GM21390 (cell line): ENCODE measurements around the gene SDS.

Source experiments
- ATAC-seq: cut with Tn5 transposase; IDR thresholded peaks from one replicate; pipeline ENCODE4 v1.9.1; 2021; ENCODE audit not compliant: unreplicated experiment

The SDS gene

DNA sequence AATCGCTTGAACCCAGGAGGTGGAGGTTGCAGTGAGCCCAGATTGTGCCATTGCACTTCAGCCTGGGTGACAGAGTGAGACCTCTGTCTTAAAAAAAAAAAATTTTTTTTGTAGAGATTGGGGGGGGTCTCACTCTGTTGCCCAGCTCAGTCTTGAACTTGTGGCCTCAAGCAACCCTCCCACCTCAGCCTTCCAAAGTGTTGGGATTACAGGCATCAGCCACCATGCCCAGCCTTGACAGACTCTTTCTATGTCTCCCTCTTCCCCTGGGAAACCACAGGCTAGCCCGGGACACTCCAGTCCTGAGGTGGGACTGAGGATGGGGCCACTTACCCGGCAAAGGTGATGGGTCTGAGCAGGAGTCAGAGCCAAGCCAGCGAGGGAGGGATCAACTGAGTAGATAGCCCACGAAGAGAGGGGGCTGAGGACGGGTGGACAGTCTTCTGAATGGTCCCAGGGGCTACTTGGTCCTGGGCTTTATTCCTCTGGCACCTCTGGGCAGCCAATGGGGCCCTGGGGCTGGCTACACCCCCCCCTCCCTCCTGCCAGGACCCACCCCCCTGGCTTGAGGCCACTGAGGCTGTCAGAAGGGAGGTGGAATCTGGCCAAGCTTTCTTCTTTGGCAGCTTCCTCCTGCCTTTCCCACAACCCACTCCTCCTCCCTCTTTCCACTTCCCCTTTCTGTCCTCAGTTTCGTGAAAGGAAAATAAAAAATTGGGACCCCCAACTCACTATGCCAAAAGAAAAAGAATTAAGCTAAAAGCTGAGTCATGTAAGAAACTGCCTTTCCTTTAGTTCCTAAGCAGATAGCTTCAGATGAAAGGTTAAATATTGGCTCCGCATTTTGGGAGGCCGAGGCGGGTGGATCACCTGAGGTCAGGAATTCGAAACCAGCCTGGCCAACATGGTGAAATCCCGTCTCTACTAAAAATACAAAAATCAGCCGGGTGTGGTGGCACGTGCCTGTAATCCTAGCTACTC is at the start of gene SDS:
SDS (minus strand) TSS at position 453 of the 981 bp plus-strand sequence. CDS start 4,179 bp downstream, outside the sequence.
- no peak for ATAC-seq

GRCh38 chr12:113453330-113453729 is 49.6 kb upstream of the SDS start:
- ATAC-seq = no peak

DNA sequence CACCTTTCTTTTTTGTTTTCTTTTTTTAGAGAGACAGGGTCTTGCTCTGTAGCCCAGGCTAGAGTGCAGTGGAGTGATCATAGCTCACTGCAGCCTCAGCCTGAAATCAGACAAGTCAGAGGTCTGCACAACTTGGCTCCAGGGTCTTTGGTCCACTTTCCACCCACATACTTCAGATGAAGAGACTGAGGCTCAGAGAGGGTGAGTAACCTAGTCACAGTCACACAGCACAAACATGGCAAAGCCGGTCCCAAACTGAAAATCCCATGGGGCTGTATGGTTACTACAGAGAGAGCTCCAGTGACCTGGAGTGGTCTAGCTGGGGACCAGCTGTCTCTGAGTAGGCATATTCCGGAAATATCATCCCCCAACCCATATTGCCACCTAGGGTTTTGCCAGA is 48.8 kb upstream of the SDS start:
- ATAC-seq = no peak

DNA sequence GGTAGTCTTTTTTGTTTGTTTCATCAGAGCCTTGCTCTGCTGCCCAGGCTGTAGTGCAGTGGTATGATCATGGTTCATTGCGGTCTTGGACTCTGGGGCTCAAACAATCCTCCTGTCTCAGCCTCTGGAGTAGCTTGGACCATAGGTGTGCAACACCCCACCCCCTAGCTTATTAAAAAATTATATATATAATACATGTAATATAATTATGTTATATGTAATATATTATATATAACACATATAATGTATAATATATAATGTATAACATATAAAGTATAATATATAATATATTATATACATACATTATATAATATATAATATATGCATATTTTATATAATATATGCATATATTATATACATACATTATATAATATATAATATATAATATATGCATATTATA is 46.2 kb upstream of the SDS start:
- no peak for ATAC-seq

DNA sequence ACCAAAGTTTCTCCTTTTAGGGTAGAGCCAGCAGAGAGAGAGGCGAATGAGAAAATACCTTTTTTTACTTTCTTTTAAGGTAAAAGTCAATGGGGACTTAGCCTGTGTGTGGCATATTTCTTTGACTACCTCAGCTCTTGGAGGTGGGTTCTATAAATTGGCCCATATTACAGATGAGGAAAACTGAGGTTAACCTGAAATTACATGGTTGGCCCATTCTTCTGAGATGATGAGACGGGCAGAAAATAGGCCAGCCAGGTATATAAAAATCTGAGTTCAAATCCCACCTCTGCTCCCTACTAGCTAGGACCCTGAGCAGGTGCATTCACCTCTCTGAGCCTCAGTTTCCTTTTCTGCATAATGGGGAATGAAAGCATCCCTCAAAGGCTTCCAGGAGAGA is 45.6 kb upstream of the SDS start:
- ATAC-seq = no peak

DNA sequence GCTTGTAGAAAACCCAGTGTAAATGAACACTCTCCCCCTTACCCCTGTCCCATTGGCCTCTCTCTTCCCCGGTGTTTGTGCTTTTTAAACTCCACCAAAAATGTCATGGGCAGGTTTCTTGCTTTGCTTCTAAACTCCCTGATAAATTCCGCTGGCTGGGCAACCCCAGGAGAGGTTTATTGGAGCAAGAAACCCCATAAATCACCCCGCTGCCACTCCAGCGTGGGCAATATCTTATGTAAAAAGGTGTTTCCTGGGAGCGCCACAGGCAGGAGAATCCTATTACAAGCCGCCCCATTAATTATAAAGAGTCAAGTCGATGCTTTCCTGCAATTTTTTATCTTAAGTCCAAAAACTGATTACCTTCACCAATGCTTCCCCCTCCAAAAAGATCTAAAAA is 45.2 kb upstream of the SDS start:
- ATAC-seq = no peak

GRCh38 chr12:113445544-113446171 is 42.0 kb upstream of the SDS start:
- no peak for ATAC-seq

DNA sequence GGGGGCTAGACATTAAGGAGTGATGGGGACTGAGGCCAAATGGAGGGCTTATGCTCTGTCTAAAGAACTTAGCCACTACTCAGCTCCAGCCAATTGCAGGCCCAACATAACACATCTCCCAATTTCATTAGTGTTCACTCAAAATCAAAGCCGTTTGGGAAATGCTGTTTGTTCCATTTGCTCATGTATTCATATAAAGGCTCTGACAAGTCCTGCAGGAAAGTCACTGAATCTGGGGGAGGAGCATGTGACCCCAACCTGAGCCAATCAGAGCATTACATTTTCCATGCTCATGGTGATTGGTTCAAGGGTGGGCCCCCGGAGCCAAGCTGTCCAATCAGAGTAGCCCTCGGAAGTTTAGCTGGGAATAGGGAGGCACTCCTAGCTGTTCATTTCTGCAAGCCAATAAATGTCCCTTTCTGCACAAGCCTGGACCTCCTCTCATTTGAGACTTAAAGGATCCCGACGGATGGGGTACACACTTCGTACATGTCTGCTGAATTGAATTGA is 39.4 kb upstream of the SDS start:
- no peak for ATAC-seq

GRCh38 chr12:113440947-113441782 is 37.5 kb upstream of the SDS start:
- ATAC-seq = no peak

GRCh38 chr12:113440336-113440735 is 36.6 kb upstream of the SDS start:
- no peak for ATAC-seq

GRCh38 chr12:113439606-113440030 is 35.9 kb upstream of the SDS start:
- ATAC-seq = no peak

DNA sequence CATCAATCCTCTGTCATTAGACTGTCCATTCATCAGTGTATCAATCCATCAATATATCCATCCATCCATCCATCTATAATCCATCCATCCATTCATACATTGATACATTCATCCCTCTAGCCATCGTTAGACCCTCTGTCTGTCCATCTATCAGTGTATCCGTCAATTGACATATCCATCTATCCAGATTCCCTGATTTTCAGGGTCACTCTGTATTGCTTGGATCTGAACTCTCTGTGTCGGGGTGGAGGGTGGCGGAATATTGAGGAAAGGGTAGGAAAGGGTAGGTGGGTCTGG is 35.6 kb upstream of the SDS start:
- no peak for ATAC-seq

- no peak for ATAC-seq
Measured at GRCh38 chr12:113438523-113439300, 35.0 kb upstream of the SDS start.

GRCh38 chr12:113437729-113438100 is 34.0 kb upstream of the SDS start:
- no peak for ATAC-seq

- ATAC-seq = no peak
Measured at GRCh38 chr12:113436993-113437728, 33.5 kb upstream of the SDS start.

DNA sequence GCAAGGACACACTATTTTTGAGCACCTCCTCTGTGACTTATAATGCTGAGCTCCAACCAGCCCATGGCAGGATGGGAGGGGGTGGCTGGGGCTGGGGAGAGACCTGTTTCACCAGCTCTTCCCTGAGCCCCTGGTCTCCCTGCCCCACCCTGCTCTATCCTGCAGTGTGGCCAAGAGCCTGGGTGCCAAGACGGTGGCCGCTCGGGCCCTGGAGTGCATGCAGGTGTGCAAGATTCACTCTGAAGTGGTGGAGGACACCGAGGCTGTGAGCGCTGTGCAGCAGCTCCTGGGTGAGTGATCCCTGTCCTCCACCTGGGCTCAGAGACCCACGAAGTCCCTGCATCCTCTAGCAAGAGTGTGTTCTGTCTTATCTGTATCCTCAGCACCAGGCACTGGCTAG is 32.9 kb upstream of the SDS start:
- no peak for ATAC-seq

DNA sequence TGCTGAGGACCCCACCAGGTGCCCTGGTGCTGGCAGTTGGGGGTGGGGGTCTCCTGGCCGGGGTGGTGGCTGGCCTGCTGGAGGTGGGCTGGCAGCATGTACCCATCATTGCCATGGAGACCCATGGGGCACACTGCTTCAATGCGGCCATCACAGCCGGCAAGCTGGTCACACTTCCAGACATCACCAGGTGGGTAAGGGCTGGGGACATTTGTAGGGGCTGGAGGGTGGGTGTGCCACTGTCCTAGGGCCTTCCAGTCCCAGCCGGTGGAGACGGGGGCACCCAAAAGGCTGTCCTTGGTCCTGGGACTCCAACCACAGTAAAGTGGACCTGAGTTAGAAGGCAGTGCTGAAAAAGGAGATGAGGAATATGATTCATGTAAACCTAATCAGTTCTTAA is 31.7 kb upstream of the SDS start:
- ATAC-seq = no peak

- no peak for ATAC-seq
Measured at GRCh38 chr12:113432986-113433385, 29.3 kb upstream of the SDS start.

- ATAC-seq = no peak
Measured at GRCh38 chr12:113428482-113428881, 24.8 kb upstream of the SDS start.

DNA sequence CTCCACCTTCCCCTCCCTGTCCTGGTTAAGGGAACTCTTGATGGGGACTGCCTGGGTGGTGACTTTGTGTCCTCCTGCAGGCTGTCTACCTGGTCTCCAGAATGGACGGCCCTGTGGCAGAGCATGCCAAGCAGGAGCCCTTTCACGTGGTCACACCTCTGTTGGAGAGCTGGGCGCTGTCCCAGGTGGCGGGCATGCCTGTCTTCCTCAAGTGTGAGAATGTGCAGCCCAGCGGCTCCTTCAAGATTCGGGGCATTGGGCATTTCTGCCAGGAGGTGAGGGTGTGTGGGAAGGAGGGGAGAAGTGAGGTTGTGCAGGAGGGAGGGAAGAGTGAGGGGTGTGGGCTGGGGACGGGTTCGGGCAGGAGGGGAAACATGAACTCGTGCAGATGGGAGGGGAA is 24.2 kb upstream of the SDS start:
- ATAC-seq = no peak
